ENCODE data around the gene ARHGAP40. TPM values are rescaled to one million over a fixed set of nuclear protein-coding genes. Genes with fewer than 3 reads are reported as not detected.

ARHGAP40 gene
- total and polyA plus RNA-seq, 2 of the 13 experiments (the other 11 are each of a cell fraction or from before 2014, with no cell fraction given) = 0.75 to 2.1 TPM

DNA sequence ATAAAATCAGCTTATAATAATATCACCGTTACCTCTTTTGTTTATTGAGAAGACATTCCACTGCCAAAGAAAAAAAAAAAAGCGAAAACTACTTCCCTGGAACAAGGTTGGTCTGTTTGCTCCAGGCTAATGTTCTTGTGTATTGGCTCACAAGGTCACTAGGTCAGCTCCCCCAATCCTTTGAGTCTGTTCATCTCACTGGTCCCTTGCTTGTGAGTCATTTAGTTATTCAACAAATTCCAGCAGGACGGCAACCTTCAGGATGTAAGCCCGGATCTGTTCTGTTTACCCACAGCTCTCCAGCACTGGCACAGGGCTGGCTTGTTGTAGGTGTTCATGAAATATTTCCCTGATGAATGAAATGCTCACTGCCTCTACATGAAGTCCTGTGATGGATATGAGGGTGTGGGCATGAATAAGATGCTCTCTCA, 3.3 kb downstream of the ARHGAP40 start (continued):
- TF ChIP-seq RXRA (CRISPR knock-in tag; IDR thresholded peaks at IDR 0.05) (peak; percentile 88; the same call in 1 of the 2 replicates), TGIF2 (CRISPR knock-in tag; IDR thresholded peaks at IDR 0.05) (peak; percentile 77), IRF2 (CRISPR knock-in tag; IDR thresholded peaks at IDR 0.05) (peak; percentile 89), ZFP37 (CRISPR knock-in tag; IDR thresholded peaks at IDR 0.05; ENCODE audit: borderline replicate concordance) (0 out of 2 replicates have a peak, but pooled peaks have one; percentile 53), ZNF550 (CRISPR knock-in tag; IDR thresholded peaks at IDR 0.05; ENCODE audit: borderline replicate concordance) (no peak; the same call in 1 of the 2 replicates), EP300 (IDR thresholded peaks at IDR 0.05; ENCODE audit: low read depth in 2 of 2, low read length in 2 of 2) (peak; percentile 59 to 95; a peak in 2 of 4 replicates), EP300 (CRISPR knock-in tag; IDR thresholded peaks at IDR 0.05; ENCODE audit: borderline replicate concordance) (peak; percentile 98), ZNF7 (CRISPR knock-in tag; IDR thresholded peaks at IDR 0.05) (no peak), ZNF34 (CRISPR knock-in tag; IDR thresholded peaks at IDR 0.05; ENCODE audit: borderline replicate concordance) (peak; percentile 84; the same call in 1 of the 2 replicates), MED1 (CRISPR knock-in tag; IDR thresholded peaks at IDR 0.05) (peak; percentile 94), NFIB (CRISPR knock-in tag; IDR thresholded peaks at IDR 0.05; ENCODE audit: borderline replicate concordance) (no peak), ZKSCAN8 (CRISPR knock-in tag; IDR thresholded peaks at IDR 0.05; ENCODE audit: borderline replicate concordance) (peak; percentile 90; the same call in 1 of the 2 replicates)
- TF ChIP-seq, protein P1, sequence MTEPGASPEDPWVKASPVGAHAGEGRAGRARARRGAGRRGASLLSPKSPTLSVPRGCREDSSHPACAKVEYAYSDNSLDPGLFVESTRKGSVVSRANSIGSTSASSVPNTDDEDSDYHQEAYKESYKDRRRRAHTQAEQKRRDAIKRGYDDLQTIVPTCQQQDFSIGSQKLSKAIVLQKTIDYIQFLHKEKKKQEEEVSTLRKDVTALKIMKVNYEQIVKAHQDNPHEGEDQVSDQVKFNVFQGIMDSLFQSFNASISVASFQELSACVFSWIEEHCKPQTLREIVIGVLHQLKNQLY (CRISPR knock-in tag; IDR thresholded peaks at IDR 0.05) = peak; percentile 70
- TF ChIP-seq, protein P2, sequence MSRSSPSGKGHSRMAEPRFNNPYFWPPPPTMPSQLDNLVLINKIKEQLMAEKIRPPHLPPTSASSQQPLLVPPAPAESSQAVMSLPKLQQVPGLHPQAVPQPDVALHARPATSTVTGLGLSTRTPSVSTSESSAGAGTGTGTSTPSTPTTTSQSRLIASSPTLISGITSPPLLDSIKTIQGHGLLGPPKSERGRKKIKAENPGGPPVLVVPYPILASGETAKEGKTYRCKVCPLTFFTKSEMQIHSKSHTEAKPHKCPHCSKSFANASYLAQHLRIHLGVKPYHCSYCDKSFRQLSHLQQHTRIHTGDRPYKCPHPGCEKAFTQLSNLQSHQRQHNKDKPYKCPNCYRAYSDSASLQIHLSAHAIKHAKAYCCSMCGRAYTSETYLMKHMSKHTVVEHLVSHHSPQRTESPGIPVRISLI (CRISPR knock-in tag; IDR thresholded peaks at IDR 0.05; ENCODE audit: borderline replicate concordance) = peak; percentile 99
- TF ChIP-seq, protein P3, sequence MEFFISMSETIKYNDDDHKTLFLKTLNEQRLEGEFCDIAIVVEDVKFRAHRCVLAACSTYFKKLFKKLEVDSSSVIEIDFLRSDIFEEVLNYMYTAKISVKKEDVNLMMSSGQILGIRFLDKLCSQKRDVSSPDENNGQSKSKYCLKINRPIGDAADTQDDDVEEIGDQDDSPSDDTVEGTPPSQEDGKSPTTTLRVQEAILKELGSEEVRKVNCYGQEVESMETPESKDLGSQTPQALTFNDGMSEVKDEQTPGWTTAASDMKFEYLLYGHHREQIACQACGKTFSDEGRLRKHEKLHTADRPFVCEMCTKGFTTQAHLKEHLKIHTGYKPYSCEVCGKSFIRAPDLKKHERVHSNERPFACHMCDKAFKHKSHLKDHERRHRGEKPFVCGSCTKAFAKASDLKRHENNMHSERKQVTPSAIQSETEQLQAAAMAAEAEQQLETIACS (CRISPR knock-in tag; IDR thresholded peaks at IDR 0.05) = no peak
- TF ChIP-seq, protein P4, sequence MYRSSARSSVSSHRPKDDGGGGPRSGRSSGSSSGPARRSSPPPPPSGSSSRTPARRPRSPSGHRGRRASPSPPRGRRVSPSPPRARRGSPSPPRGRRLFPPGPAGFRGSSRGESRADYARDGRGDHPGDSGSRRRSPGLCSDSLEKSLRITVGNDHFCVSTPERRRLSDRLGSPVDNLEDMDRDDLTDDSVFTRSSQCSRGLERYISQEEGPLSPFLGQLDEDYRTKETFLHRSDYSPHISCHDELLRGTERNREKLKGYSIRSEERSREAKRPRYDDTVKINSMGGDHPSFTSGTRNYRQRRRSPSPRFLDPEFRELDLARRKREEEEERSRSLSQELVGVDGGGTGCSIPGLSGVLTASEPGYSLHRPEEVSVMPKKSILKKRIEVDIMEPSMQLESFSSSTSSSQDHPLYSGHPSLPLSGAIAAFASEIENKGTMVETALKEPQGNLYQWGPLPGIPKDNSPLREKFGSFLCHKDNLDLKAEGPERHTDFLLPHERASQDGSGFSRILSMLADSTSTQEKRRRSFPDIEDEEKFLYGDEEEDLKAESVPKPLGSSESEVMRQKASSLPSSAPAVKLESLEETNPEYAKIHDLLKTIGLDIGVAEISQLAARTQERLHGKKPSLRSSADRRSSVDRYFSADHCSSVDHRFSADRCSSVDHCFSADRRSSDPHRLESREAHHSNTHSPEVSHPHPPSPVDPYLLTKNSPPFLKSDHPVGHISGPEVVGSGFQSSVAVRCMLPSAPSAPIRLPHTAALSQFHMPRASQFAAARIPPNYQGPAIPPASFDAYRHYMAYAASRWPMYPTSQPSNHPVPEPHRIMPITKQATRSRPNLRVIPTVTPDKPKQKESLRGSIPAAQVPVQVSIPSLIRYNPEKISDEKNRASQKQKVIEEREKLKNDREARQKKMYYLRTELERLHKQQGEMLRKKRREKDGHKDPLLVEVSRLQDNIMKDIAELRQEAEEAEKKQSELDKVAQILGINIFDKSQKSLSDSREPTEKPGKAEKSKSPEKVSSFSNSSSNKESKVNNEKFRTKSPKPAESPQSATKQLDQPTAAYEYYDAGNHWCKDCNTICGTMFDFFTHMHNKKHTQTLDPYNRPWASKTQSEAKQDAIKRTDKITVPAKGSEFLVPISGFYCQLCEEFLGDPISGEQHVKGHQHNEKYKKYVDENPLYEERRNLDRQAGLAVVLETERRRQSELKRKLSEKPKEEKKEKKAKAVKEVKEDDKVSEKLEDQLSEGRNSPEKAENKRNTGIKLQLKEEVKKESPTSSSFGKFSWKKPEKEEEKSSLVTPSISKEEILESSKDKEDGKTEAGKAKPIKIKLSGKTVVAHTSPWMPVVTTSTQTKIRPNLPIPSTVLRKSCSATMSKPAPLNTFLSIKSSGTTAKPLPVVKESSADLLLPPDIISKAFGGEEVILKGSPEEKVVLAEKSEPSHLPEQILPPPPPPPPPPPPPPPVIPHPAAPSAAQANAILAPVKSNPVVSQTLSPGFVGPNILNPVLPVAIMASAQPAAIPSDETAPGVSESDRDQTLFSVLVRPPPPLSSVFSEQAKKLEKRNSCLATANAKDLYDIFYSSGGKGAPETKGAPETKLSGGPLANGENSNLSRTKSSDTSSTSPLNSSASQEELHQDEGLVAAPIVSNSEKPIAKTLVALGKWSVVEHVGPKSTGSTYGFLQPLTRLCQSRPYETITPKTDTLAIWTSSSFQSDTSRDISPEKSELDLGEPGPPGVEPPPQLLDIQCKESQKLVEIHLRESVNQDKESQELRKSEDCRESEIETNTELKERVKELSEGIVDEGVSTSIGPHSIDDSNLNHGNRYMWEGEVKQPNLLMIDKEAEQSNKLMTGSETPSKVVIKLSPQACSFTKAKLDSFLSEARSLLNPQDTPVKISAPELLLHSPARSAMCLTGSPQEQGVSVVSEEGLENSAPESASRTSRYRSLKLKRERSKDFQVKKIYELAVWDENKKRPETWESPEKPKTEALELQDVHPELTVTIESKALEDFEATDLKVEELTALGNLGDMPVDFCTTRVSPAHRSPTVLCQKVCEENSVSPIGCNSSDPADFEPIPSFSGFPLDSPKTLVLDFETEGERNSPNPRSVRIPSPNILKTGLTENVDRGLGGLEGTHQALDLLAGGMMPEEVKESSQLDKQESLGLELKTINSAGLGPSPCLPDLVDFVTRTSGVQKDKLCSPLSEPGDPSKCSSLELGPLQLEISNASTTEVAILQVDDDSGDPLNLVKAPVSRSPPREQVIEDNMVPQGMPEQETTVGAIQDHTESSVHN (CRISPR knock-in tag; IDR thresholded peaks at IDR 0.05) = no peak
